ENCODE measurements around the gene ALPG.

GRCh38 chr2:232418056-232418455 is 11.4 kb downstream of the ALPG start:
- TF ChIP-seq SIN3A (IDR thresholded peaks at IDR 0.05; ENCODE audit: borderline replicate concordance, insufficient read depth, low read length) (no peak), POLR2AphosphoS5 (IDR thresholded peaks at IDR 0.05; ENCODE audit: low read depth, low read length) (no peak), TAF1 (IDR thresholded peaks at IDR 0.05; ENCODE audit: borderline replicate concordance, insufficient read depth, low read length) (no peak), REST (IDR thresholded peaks at IDR 0.05; ENCODE audit: insufficient read depth in 1 of 2, low read depth in 2 of 2, low read length in 2 of 2) (no peak)
